Measurements from ENCODE around the gene MAP4. TPM values are rescaled to one million over a fixed set of nuclear protein-coding genes. Genes with fewer than 3 reads are reported as not detected.

MAP4 gene
- total RNA-seq, 1 experiment from 2014 or later: 150 TPM

DNA sequence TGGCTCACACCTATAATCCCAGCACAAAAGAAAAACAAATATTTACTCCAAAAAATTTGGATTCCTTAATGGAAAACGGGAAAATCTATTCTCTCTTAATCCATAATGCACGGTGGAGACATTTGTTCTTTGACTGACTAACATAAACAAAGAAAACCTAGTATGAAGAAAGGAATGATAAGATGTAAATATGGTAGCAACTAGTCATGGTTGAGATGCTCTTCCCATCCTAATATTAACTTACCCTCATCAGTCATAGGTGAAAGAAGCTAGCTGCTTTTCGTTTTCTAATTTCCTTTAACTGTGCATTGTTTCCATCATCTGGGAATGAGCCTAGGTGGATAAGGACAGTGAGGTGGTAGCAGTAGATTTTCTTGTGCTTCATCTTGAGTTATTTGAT, 22.0 kb downstream of the MAP4 start:
- H3K36me3 Mint-ChIP-seq (ENCODE audit: insufficient read depth, unreplicated experiment): peaks cover 6% of the 10 kb centered on the region
- H3K9me3 Mint-ChIP-seq (ENCODE audit: low read depth, unreplicated experiment): no peaks in the 10 kb centered on the region
- intact Hi-C loops (cut with micrococcal nuclease; ENCODE audit: unreplicated experiment): no loop called here
- no peak for DNase-seq
- TF ChIP-seq, protein P1, sequence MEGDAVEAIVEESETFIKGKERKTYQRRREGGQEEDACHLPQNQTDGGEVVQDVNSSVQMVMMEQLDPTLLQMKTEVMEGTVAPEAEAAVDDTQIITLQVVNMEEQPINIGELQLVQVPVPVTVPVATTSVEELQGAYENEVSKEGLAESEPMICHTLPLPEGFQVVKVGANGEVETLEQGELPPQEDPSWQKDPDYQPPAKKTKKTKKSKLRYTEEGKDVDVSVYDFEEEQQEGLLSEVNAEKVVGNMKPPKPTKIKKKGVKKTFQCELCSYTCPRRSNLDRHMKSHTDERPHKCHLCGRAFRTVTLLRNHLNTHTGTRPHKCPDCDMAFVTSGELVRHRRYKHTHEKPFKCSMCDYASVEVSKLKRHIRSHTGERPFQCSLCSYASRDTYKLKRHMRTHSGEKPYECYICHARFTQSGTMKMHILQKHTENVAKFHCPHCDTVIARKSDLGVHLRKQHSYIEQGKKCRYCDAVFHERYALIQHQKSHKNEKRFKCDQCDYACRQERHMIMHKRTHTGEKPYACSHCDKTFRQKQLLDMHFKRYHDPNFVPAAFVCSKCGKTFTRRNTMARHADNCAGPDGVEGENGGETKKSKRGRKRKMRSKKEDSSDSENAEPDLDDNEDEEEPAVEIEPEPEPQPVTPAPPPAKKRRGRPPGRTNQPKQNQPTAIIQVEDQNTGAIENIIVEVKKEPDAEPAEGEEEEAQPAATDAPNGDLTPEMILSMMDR (IDR thresholded peaks at IDR 0.05; ENCODE audit: unreplicated experiment): no peak
- H3K4me3 Mint-ChIP-seq (ENCODE audit: low read depth, unreplicated experiment): no peak overlapping the region
- H3K27me3 Mint-ChIP-seq (ENCODE audit: unreplicated experiment): no peaks in the 10 kb centered on the region
- H3K4me1 Mint-ChIP-seq (ENCODE audit: low read depth, unreplicated experiment): no peaks in the 10 kb centered on the region
- CTCF ChIA-PET: interaction anchor here (1.2 kb wide), 1 partner anchor 157 kb away, joined by 3 read pairs; no protein-coding TSS in a partner anchor
- no peak overlapping the region for H3K27ac Mint-ChIP-seq (ENCODE audit: unreplicated experiment)
- BruUV-seq (replicated peaks): no TSS peak

DNA sequence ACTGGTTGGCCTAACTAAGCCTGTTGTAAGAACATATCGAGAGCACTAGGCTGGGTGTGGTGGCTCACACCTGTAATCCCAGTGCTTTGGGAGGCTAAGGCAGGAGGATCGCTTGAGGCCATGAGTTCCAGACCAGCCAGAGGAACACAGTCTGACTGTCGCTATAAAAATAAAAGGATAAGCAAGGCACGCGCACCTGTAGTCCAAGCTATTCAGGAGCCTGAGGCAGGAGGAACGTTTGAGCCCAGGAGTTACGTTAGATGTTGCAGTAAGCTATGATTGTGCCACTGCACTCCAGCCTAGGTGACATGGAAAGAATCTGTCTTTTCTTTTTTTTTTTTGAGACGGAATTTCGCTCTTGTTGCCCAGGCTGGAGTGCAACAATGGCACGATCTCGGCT, 24.9 kb downstream of the MAP4 start:
- no TSS peak for BruUV-seq (replicated peaks)
- no peak overlapping the region for H3K4me3 Mint-ChIP-seq (ENCODE audit: low read depth, unreplicated experiment)
- DNase-seq: no peak
- no peaks in the 10 kb centered on the region for H3K4me1 Mint-ChIP-seq (ENCODE audit: low read depth, unreplicated experiment)
- CTCF ChIA-PET: interaction anchor here (0.7 kb wide), 1 partner anchor 235 kb away, joined by 3 read pairs; no protein-coding TSS in a partner anchor
- H3K27me3 Mint-ChIP-seq (ENCODE audit: unreplicated experiment): no peaks in the 10 kb centered on the region
- intact Hi-C loops (cut with micrococcal nuclease; ENCODE audit: unreplicated experiment): loop anchor here (2.0 kb wide), 1 partner anchor 155 kb away; no protein-coding TSS in a partner anchor
- TF ChIP-seq, protein P1 (IDR thresholded peaks at IDR 0.05; ENCODE audit: unreplicated experiment): no peak
- peaks cover 6% of the 10 kb centered on the region for H3K36me3 Mint-ChIP-seq (ENCODE audit: insufficient read depth, unreplicated experiment)
- H3K27ac Mint-ChIP-seq (ENCODE audit: unreplicated experiment): no peak overlapping the region
- no peaks in the 10 kb centered on the region for H3K9me3 Mint-ChIP-seq (ENCODE audit: low read depth, unreplicated experiment)

DNA sequence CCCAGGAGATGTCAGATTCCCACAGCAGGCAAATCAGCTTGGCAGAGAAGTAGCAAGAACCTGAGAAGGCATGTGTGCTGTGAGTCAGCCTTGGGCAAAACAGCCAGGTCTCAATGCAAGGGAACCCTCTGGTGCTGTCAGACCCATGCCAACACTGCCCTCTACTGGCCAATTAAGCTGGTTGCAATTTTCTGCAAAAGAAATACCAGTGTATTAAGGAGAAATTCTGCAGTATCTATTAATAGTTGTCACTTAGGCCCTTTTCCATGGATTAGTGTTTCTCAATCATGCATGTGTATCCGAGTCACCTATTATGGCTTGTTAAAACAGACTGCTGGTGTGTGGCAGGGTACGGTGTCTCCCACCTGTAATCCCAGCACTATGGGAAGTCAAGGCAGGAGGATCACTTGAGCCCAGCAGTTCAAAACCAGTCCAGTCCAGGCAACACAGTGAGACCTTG, 26.2 kb downstream of the MAP4 start:
- CTCF ChIA-PET: interaction anchor here (0.6 to 1.5 kb wide), 11 partner anchors 27 to 165 kb away, joined by 3 to 13 read pairs (median 4); no protein-coding TSS in a partner anchor
- no peaks in the 10 kb centered on the region for H3K9me3 Mint-ChIP-seq (ENCODE audit: low read depth, unreplicated experiment)
- no peaks in the 10 kb centered on the region for H3K27me3 Mint-ChIP-seq (ENCODE audit: unreplicated experiment)
- H3K4me3 Mint-ChIP-seq (ENCODE audit: low read depth, unreplicated experiment): no peak overlapping the region
- peak; percentile 72 for DNase-seq
- no TSS peak for BruUV-seq (replicated peaks)
- peaks cover 9% of the 10 kb centered on the region for H3K4me1 Mint-ChIP-seq (ENCODE audit: low read depth, unreplicated experiment)
- TF ChIP-seq, protein P1 (IDR thresholded peaks at IDR 0.05; ENCODE audit: unreplicated experiment): peak; percentile 64
- intact Hi-C loops (cut with micrococcal nuclease; ENCODE audit: unreplicated experiment): loop anchor here (1.0 to 10.0 kb wide), 3 partner anchors 75 to 161 kb away; no protein-coding TSS in a partner anchor
- H3K27ac Mint-ChIP-seq (ENCODE audit: unreplicated experiment): no peak overlapping the region
- H3K36me3 Mint-ChIP-seq (ENCODE audit: insufficient read depth, unreplicated experiment): no peaks in the 10 kb centered on the region

DNA sequence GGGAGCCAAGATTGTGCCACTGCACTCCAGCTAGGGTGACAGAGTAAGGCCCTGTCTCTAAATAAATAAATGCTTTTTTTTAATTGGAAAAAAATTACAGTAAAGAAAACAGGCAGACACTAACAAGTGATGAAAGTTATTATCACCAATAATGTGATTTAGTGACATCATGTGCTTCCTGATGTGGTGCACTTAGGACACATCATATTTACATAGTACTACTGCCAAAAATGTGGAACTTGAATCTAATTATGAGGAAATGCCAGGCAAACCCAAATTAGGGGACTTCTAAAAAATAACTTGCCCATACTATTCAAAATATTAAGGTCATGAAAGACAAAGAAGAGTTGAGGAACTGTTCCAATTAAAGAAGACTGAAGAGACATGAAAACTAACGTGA, 30.8 kb downstream of the MAP4 start:
- no peaks in the 10 kb centered on the region for H3K36me3 Mint-ChIP-seq (ENCODE audit: insufficient read depth, unreplicated experiment)
- H3K4me1 Mint-ChIP-seq (ENCODE audit: low read depth, unreplicated experiment): peaks cover 16% of the 10 kb centered on the region
- intact Hi-C loops (cut with micrococcal nuclease; ENCODE audit: unreplicated experiment): loop anchor here (10.0 kb wide), 1 partner anchor 71 kb away; no protein-coding TSS in a partner anchor
- BruUV-seq (replicated peaks): no TSS peak
- H3K27ac Mint-ChIP-seq (ENCODE audit: unreplicated experiment): no peak overlapping the region
- H3K9me3 Mint-ChIP-seq (ENCODE audit: low read depth, unreplicated experiment): no peaks in the 10 kb centered on the region
- no peaks in the 10 kb centered on the region for H3K27me3 Mint-ChIP-seq (ENCODE audit: unreplicated experiment)
- DNase-seq: no peak
- TF ChIP-seq, protein P1 (IDR thresholded peaks at IDR 0.05; ENCODE audit: unreplicated experiment): no peak
- H3K4me3 Mint-ChIP-seq (ENCODE audit: low read depth, unreplicated experiment): no peak overlapping the region
- CTCF ChIA-PET: no interaction called here

Data from Calu3 (cell line).